ENCODE measurements around the gene CCDC183.
"Not testable (repeated sequence)": the region's sequence is repeated elsewhere in the genome, so short reads cannot be mapped to it uniquely, and the experiment has no call there.

The CCDC183 gene

GRCh38 chr9:136826188-136826541 is 30.0 kb downstream of the CCDC183 start:
- no peak for DNase-seq

- no peak for DNase-seq
Measured at GRCh38 chr9:136826703-136827582, 30.8 kb downstream of the CCDC183 start.

- DNase-seq, result no peak
Measured at GRCh38 chr9:136827794-136828473, 31.8 kb downstream of the CCDC183 start.

DNA sequence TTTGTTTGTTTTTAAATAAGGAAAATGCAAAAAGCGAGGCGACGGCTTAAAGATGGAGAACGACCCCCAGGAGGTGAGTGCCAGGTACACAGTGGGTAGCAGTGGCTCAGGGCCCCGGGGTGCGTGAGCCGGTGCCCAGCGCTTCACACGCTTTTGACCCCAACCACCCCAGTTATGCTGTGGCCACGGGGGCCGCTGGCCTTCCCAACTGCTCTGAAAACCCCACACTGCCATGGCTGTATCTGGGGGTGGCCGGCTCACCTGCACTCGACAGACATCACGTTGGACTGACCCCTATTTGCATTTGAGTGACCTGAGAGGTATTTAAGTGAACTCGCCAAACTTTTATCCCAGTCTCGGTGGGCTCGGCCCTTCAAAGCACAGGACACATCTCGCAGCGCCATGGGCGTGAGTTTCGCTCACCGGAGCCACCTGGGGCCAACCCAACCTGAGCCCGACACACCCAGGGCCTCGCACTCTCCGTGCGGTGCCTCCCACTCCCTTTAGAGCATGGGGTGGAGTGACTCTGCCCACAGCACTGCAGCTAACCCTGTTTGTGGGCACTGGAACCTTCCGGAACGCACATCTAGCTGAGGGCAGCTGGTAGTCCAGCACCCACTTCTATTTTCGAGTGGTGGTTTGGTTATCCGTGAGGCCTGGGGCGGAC is 32.5 kb downstream of the CCDC183 start:
- no peak for DNase-seq

GRCh38 chr9:136829412-136829811 is 33.3 kb downstream of the CCDC183 start:
- no peak for DNase-seq

- no peak for DNase-seq
Measured at GRCh38 chr9:136829981-136830885, 34.1 kb downstream of the CCDC183 start.

DNA sequence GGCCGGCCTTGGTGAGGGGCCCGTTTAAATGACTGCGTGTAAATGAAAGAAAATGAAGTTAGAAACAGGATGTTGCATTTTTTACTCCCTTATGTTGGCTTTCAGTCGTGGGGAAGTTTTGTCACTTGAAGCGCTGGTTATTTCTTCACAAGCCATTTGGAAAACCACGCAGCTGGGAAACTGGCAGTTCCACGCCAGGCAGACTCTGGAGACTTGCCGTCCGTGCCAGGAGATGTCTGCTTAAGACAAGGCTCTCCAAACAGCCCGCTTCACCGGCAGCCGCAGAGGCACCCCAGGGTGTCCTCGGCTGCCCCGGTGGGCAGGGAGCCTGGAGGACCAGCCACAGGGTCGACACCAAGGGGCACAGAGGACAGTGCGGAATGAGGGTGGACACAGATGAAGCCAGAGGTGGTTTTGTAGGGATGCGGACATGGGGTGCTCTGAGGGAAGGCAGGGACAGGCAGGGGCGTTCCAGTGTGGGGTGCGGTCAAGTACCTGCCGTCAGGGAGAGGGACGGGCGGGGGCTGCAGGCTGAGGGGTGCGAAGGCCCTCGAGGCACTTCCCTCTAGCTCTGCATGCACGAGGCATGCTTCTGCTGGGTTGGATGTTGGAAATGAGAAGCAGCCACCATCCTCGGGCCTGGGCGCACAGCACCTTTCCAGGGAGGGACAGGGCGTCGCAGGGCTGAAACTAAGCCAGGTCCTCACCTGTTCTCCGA is 35.0 kb downstream of the CCDC183 start:
- no peak for DNase-seq

GRCh38 chr9:136831720-136832104 is 35.6 kb downstream of the CCDC183 start:
- no peak for DNase-seq

- DNase-seq, result no peak
Measured at GRCh38 chr9:136832581-136832980, 36.4 kb downstream of the CCDC183 start.

- DNase-seq, result not testable (repeated sequence)
Measured at GRCh38 chr9:136833381-136834048, 37.4 kb downstream of the CCDC183 start.

DNA sequence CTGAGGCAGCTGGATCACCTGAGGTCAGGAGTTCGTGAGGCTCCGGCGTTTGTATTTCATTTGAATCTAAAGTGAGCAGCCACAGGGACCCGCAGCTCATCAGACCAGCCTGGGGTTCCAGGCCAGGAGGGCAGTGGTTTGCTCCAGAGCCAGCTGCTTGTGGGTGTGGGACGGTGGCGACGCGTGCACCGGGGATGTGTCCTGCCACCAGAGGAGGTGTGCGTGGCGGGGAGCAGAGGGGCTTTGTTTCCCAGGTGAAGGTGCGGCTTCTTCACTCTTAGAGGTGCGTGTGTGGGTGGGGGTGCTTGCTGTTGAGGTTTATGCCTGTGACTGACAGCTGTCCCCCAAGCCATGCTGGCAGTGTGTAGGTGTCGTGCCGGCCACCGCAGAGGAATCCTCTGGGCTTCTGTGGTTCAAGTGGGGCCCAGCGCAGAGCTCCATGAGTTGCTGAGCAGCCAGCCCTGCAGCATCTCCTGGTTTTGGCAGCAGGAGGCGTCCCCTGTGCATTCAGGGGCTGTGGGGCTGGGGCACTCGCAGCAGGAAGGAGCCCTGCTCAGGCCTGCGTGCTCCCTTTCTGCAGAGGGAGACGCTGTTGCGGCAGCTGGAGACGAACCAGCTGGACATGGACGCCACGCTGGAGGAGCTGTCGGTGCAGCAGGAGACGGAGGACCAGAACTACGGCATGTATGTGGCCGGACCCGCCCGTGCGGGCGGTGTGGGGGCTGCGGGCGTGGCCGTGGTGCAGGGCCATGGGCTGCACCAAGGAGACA is 39.2 kb downstream of the CCDC183 start:
- DNase-seq, result no peak

DNA sequence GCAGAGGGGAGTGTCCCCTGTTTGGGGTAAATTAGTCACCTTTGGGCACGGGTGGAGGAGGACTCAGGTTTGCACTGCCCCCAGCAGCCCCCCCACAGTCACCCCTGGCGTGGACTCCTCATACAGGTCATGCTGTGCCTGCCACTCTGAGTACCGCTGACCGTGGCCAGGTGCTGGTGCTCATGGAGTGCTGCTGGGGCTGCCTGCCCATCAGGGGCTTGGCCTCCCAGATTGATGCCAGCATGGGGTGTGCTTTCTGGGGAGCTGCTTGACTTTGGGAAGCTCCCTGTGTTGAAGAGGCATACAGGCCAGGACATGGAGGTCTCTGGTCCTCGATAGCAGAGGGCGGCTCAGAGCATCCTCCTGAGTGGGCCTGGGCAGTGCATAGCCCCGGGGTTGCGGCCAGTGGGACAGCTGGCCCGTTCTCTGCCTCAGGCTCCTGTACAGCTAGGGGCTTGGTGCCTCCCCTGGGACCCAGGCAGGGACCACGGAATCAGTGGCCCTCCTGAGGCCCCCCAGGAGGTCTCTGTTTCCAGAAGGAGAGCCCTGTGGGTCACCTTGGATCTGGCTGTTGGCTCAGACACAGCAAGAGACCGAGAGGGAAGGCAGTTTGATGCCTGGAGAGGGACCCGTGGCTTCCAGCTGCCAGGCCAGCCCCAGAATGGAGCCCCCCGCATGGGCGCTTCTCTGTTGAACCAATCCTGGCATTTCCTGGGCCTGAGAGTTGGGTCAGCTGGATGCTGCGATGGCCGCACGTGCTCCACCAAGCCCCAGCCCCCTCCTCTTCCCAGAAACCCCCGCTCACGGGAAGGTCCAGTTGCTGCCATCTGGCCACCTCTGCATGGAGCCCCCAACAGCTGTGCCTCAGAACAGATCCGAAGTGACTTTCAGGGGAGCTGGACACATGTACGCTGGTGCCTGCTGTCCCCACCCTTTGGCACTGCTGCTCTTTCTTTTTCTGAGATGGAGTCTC is 40.1 kb downstream of the CCDC183 start:
- no peak for DNase-seq

DNA sequence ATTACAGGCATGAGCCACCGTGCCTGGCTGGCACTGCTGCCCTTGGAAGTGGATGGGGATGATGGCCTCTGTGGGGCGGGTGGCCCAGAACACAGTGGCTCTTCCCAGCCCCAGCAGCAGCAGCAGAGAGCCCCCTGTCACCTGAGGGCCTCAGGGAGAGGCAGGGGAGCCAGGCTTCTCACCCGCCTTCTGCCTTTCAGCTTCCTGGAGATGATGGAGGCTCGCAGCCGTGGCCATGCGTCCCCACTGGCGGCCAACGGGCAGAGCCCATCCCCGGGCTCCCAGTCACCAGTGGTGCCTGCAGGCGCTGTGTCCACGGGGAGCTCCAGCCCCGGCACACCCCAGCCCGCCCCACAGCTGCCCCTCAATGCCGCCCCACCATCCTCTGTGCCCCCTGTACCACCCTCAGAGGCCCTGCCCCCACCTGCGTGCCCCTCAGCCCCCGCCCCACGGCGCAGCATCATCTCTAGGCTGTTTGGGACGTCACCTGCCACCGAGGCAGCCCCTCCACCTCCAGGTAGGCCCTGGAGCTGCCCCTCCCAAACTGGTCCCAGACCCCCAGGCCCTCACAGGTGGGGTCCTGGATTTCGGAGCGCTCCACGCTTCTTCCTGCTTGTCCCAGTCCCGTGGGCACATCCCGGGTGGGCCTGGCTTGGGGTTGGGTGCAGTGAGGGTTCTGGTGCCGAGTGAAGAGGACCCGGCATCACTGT is 41.2 kb downstream of the CCDC183 start:
- no peak for DNase-seq

DNA sequence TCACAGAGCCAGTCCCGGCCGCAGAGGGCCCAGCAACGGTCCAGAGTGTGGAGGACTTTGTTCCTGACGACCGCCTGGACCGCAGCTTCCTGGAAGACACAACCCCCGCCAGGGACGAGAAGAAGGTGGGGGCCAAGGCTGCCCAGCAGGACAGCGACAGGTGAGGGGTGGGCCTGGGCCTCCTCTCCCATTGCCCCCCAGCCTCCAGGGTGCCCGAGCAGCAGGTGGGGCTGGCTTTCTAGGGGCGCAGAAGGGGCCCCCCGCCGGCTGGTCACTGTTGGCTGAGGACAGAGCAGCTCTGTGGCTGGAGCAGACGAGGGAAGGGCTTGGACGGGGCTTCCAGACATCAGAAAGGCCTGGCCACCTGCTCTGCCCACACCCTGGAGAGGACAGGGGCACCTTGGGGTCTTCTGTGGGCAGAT is 41.7 kb downstream of the CCDC183 start:
- not testable (repeated sequence) for DNase-seq

DNA sequence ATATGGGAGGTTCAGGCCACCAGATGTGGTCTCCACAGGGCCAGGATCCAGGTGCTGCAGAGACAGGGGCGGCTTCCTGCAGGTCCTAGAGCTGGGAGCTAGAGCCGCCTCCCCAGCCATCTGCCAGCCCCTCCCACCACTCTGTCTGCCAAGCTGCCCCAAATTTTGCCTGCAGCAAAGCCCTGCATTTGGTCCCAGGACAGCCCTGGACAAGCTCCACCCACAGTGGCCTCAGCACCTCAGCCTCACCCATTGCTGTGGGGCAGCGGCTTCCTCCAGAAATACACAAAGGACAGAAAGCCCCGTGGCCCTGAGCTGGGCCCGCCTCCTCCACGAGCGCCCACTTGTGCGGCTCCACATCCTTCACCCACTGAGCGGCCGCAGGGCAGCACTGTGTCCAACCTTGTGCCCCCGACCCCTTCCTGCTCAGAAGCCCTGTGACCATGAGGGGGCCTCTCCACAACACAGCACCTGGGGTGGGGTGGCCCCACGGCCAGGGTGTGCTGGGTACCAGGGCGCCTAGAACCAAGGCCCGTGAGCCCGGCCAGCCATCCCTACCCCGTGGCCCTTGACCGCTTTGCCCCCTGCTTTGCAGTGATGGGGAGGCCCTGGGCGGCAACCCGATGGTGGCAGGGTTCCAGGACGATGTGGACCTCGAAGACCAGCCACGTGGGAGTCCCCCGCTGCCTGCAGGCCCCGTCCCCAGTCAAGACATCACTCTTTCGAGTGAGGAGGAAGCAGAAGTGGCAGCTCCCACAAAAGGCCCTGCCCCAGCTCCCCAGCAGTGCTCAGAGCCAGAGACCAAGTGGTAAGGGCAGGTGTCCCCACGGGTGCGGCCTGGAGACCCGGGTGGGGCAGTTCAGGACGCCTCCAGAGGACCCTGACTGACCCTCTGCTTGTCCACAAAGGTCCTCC is 42.4 kb downstream of the CCDC183 start:
- DNase-seq, result no peak

DNA sequence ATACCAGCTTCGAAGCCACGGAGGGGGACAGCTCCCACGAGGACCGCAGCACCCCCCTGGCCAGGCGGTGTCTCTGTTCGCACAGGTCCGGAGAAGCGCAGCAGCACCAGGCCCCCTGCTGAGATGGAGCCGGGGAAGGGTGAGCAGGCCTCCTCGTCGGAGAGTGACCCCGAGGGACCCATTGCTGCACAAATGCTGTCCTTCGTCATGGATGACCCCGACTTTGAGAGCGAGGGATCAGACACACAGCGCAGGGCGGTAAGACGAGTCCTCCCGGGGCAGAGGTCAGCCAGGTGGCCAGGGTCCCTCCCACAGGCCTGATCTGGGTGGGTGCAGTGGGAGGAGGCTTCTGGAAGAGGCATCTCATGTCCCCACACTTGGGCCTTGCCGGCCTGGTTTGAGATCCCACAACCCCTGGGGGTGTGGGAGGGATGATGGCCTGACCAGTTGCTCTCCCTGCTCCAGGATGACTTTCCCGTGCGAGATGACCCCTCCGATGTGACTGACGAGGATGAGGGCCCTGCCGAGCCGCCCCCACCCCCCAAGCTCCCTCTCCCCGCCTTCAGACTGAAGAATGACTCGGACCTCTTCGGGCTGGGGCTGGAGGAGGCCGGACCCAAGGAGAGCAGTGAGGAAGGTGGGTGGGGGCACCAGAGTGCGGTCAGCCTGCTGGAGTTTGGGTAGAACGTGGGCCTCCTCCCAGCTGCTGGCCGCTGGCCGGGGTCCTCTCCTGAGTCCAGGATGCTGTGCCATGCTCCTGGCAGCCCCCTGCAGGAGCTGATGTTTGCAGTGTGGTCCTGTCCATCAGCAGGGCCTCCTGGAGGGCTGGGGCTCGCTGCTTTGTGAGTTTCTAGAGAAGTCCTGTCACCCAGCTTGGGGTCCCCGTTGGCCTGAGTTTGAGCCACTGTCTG is 43.3 kb downstream of the CCDC183 start:
- DNase-seq, result no peak
